Activated T-cell treated with anti-CD3 and anti-CD28 coated beads, Interleukin-2, amount 50 U/mL, for 24 hours (primary cell): Measurements from ENCODE around the gene TPRN.
"Not testable (repeated sequence)": the region's sequence is repeated elsewhere in the genome, so short reads cannot be mapped to it uniquely, and the experiment has no call there.

ENCODE experiments used
- DNase-seq: peaks from one replicate; pipeline ENCODE4 v3.0.0-alpha.2; 2020
- H3K27ac Mint-ChIP-seq: 2 replicates; pipeline ENCODE4 v1.8.0; 2020; ENCODE audit warnings: mild to moderate bottlenecking, mixed read lengths
- H3K27me3 Mint-ChIP-seq: 2 replicates; pipeline ENCODE4 v1.8.0; 2020; ENCODE audit warnings: mixed read lengths
- H3K36me3 Mint-ChIP-seq: 2 replicates; pipeline ENCODE4 v1.8.0; 2020; ENCODE audit warnings: low read depth, mixed read lengths
- H3K4me1 Mint-ChIP-seq: 2 replicates; pipeline ENCODE4 v1.8.0; 2020; ENCODE audit warnings: low read depth, mixed read lengths
- H3K4me3 Mint-ChIP-seq: 2 replicates; pipeline ENCODE4 v1.8.0; 2020; ENCODE audit warnings: mild to moderate bottlenecking, moderate library complexity, mixed read lengths
- H3K9me3 Mint-ChIP-seq: 2 replicates; pipeline ENCODE4 v1.8.0; 2020; ENCODE audit warnings: mixed read lengths

Gene TPRN

DNA sequence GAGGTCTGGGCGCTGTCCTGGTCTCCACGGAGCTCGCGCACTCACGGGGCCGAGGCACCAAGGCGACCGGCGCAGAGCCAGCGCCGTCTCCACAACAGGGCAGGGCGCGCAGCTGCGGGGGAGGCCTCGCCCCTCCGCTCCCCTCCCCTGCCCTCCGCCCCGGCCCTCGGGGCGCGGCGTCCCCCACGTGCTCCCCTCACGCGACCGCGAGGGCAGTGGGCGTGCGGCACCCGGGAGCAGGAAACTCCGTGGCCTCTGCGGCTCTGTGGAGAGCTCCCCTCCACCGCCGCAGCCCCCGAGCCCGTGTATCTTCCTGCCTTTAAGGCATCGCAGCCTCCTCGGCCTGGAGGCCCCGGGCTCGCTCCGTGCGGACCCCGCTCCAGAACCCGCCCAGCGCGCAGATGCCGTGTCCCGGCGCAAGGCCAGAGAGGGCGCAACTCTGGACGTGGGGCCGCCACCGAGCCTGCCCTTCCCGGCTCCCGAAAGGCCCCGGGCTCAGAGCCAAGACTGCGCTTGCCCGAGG is 39.8 kb upstream of the TPRN start:
- peak overlapping the region; percentile 77 for H3K27ac Mint-ChIP-seq
- H3K9me3 Mint-ChIP-seq, result no peaks in the 10 kb centered on the region
- peak overlapping the region; percentile 86 for H3K4me3 Mint-ChIP-seq
- H3K4me1 Mint-ChIP-seq, result peaks cover 41% of the 10 kb centered on the region
- peaks cover 36% of the 10 kb centered on the region for H3K36me3 Mint-ChIP-seq
- no peak for DNase-seq
- H3K27me3 Mint-ChIP-seq, result peaks cover 2% of the 10 kb centered on the region

DNA sequence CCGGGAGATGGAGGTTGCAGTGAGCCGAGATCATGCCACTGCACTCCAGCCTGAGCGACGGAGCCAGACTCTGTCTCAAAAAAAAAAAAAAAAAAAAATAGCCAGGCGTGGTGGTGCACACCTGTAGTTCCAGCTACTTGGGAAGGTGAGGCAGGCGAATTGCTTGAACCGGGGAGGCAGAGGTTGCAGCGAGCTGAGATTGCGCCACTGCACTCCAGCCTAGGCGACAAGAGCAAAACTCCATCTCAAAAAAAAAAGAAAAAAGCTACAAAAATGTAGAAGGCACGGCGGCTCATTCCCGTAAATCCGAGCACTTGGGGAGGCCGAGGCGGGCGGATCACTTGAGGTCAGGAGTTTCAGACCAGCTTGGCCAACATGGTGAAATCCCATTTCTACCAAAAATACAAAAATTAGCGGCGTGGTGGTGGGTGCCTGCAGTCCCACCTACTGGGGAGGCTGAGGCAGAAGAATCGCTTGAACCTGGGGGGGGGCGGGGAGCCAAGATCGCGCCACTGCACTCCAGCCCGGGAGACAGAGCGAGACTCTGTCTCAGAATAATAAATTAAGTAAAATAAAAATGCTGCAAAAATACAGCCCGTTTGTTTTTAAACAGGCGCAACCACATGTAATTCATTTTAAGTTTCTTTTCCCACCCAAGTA is 39.1 kb upstream of the TPRN start:
- not testable (repeated sequence) for DNase-seq, H3K9me3 Mint-ChIP-seq, H3K27me3 Mint-ChIP-seq
- H3K36me3 Mint-ChIP-seq, result peaks cover 36% of the 10 kb centered on the region
- peak overlapping the region; percentile 77 for H3K27ac Mint-ChIP-seq
- peak overlapping the region; percentile 86 for H3K4me3 Mint-ChIP-seq
- H3K4me1 Mint-ChIP-seq, result peaks cover 41% of the 10 kb centered on the region

DNA sequence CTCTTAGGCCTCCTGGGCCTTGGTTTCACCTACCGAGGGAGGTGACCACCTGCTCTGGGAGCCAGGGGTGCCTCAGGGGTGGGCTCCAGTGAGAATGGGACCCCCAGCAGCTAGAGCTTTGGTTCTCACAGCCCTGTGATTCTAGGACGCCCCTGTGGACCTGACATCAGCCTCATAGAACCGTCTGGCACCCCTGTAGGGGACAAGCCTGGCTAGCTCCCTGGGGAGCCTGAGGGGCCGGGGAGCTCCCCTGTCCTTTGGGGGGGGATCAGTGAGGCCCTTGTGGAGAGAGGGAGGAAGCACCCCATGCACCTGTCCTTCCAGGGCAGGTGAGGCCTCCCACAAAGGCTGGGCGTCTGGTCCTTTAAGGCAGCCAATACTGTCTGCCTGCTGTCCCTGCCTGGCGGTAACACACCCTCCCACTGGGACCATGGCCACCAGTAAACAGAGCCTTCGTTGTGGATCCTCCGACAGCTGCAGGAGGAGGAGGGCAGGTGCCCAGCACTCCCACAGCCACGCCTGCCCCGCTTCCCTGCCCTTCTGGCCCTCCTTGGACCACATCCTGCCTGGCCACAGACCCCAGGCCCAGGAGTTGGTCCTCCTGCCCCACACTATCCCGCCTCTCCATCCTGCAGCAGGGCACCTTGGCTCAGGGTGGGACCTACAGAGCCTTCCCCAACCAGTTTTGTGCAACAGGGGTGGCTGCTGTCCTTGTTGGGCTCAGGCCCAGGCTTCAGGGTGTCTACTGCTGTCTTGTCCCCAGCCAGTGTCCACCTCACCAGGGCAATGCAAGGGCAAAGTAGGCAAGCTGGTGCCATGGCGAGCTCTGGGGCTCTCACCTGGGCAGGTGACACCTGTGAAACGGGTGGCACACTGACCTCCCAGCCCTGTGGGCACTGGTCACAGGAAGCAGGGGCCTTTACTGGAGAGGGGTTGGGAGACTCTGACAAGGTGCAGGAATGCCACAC is 37.5 kb upstream of the TPRN start:
- Mint-ChIP-seq H3K4me3 (peak overlapping the region; percentile 86), H3K4me1 (peaks cover 34% of the 10 kb centered on the region), H3K9me3 (no peaks in the 10 kb centered on the region), H3K27me3 (peaks cover 9% of the 10 kb centered on the region), H3K27ac (no peak overlapping the region), H3K36me3 (peaks cover 23% of the 10 kb centered on the region)
- no peak for DNase-seq

DNA sequence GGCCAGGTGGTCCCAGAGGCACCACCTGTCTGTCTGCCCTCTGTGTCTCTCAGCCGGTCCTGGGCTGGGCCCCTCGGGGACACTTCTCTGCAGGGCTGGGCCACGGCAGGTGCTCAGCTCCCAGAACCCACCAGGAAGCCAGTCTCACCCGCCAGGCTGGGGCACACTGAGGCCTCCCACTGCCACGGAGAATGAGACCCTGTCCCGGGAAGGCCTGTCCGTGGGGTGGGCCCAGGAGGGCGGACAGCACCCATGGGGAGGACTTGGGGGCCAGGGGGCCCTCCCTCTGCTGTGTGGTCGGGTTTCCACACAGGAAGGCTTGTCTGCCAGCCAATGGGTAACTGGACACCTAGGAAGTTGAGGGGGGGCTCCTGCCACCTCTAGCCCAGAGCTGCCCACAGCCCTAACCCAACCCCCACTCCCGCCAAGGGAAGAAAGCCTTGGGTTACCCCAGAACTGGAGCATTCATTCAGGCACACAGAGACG is 36.4 kb upstream of the TPRN start:
- Mint-ChIP-seq H3K36me3 (peaks cover 12% of the 10 kb centered on the region), H3K27me3 (peaks cover 9% of the 10 kb centered on the region), H3K4me1 (peaks cover 23% of the 10 kb centered on the region), H3K9me3 (no peaks in the 10 kb centered on the region), H3K4me3 (no peak overlapping the region), H3K27ac (peak overlapping the region; percentile 11)
- no peak for DNase-seq

DNA sequence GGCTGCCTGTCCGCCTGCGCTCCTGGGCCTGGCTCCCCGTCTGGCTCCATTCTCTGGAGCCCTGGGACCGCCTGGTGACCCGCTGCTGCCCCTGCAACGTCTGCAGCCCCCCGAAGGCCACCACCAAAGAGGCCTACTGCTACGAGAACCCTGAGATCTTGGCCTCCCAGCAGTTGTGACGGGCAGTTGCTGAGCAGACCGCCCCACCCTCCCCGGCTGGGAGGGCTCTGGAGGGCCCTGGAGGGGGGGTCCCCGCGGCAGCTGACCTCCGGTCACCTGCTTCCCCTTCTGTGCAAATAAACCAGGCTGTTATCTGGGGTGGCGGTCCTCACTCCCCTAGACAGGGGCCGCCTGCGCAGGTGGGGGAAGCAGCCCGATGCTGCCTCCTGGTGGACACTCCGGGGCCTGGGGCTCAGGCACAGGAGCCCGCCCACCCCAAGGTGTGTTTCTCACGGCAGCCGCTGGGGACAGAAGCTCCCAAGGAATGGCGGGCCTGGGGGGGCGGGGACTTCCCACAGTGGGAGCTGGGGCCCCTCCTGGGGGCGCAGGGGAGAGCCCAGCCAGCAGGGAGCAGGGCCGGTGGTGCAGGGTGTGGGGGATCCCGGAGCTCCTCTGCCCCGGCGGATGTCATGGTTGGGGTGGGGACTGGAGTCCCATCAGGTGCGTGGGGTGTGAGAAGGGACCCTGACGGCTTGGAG is 35.8 kb upstream of the TPRN start:
- H3K27ac Mint-ChIP-seq, result peak overlapping the region; percentile 11
- DNase-seq, result peak; percentile 95
- peaks cover 12% of the 10 kb centered on the region for H3K27me3 Mint-ChIP-seq
- no peak overlapping the region for H3K4me3 Mint-ChIP-seq
- no peaks in the 10 kb centered on the region for H3K9me3 Mint-ChIP-seq
- H3K4me1 Mint-ChIP-seq, result peaks cover 22% of the 10 kb centered on the region
- H3K36me3 Mint-ChIP-seq, result peaks cover 9% of the 10 kb centered on the region

DNA sequence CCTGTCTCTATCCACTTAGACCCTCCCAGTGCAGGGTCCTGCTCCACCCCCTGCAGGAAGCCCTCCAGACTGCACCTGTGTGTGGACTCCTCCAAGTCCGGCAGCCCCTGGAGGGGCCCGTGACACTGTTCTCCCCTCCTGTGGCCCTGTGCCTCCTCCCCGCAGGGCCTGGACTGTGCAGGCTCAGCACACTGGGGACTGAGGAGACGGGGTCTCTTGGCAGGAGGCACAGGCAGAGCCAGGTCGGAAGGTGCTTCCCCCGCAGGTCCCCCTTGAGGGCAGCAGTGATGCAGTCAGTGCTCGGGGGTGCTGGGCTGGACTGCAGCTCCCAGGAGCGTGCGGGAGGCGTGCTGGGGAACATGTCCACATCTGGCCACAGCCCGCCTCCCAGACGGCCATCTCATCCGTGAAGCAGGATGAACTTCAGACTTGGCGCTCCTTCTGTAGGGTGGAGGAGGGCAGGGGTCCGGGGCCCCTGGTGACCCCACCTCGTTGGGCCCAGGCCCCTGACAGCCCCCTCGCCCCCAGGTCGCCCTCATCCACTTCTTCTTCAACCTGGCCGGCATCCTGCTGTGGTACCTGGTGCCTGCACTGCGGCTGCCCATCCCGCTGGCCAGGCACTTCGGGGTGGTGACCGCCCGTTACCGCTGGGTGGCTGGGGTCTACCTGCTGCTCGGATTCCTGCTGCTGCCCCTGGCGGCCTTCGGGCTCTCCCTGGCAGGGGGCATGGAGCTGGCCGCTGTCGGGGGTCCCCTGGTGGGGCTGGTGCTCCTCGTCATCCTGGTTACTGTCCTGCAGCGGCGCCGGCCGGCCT is 35.1 kb upstream of the TPRN start:
- Mint-ChIP-seq H3K4me3 (no peak overlapping the region), H3K27me3 (peaks cover 9% of the 10 kb centered on the region), H3K4me1 (peaks cover 20% of the 10 kb centered on the region), H3K36me3 (peaks cover 6% of the 10 kb centered on the region), H3K9me3 (no peaks in the 10 kb centered on the region), H3K27ac (no peak overlapping the region)
- DNase-seq, result no peak

DNA sequence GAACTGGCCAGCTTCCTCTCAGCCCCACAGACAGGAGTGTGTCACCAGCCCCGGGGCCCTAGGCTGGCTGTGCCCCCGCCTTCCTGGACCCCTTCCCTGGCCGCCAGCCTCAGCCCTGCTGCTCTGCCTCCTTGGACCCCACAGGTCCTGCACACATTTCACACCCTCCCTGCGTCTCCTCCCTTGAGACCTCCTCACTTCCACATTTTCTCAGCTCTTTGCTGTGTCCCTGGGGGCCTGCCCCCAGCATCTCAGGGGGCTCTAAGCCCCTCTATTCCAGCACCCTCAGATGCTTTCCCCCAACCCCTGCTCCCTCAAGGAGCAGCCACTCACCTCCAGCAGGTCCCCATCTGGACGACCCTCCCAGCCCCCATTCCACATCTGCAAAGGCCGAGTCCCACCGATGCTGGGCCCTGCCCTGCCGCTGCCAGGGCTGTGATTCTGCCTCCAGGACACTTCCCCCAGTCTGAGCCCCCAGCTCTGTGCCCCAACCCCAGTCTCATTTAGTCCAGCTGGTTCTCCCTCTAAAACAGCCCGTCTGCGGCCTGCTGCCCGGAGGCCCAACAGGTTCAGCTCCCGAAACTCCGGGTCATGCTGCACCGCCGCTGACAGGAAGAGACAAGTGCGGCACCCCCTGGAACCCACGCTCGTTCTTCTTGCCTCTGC is 34.4 kb upstream of the TPRN start:
- Mint-ChIP-seq H3K4me1 (peaks cover 20% of the 10 kb centered on the region), H3K27ac (no peak overlapping the region), H3K4me3 (no peak overlapping the region)

DNA sequence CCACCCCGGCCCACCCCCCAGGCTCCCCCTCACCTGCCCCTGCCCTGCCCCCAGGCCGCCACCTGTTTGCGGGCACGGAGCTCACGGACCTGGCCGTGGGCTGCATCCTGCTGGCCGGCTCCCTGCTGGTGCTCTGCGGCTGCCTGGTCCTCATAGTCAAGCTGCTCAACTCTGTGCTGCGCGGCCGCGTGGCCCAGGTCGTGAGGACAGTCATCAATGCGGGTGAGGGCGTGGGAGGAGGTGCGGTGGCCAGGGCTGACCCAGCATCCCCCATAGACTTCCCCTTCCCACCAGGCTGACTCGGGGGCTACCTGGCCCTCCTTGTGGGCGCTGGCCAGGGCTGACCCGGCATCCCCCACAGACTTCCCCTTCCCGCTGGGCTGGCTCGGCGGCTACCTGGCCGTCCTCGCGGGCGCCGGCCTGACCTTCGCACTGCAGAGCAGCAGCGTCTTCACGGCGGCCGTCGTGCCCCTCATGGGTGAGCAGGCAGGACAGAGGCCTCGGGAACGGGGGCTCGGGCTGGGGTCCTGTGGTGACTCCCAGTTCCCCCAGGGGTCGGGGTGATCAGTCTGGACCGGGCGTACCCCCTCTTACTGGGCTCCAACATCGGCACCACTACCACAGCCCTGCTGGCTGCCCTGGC is 33.6 kb upstream of the TPRN start:
- Mint-ChIP-seq H3K36me3 (peaks cover 6% of the 10 kb centered on the region), H3K27me3 (peaks cover 14% of the 10 kb centered on the region), H3K27ac (no peak overlapping the region), H3K9me3 (no peaks in the 10 kb centered on the region), H3K4me1 (peaks cover 15% of the 10 kb centered on the region), H3K4me3 (no peak overlapping the region)
- DNase-seq, result no peak

More for the DNA sequence above, 34.4 kb upstream of the TPRN start:
- Mint-ChIP-seq H3K9me3 (no peaks in the 10 kb centered on the region), H3K36me3 (peaks cover 6% of the 10 kb centered on the region), H3K27me3 (peaks cover 9% of the 10 kb centered on the region)
- DNase-seq, result no peak

DNA sequence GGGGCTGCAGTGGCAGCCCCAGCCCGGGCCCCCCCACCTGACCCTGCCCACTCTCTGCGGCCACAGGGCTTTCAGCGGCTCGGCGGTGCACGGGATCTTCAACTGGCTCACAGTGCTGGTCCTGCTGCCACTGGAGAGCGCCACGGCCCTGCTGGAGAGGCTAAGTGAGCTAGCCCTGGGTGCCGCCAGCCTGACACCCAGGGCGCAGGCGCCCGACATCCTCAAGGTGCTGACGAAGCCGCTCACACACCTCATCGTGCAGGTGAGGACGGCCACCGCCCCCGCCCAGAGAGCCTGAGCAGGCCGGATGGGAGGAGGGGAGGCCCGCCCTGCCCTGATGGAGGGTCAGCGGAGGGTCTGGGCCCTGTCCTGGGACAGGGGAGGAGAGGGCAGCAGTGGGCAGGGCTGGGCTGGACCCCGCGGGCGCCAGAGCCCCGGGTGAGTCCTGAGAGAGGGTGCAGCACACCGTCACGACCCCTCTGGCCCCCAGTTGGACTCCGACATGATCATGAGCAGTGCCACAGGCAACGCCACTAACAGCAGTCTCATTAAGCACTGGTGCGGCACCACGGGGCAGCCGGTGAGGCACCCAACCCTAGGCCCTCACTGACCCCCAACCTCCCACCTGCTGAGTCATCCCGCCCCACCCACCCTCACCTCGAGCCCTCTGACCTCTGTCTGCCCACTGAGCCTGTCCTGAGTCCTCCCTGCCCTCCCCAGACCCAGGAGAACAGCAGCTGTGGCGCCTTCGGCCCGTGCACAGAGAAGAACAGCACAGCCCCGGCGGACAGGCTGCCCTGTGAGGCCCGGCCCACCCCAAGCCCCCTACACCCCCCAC is 32.8 kb upstream of the TPRN start:
- H3K4me1 Mint-ChIP-seq, result peaks cover 9% of the 10 kb centered on the region
- peaks cover 20% of the 10 kb centered on the region for H3K27me3 Mint-ChIP-seq
- no peaks in the 10 kb centered on the region for H3K9me3 Mint-ChIP-seq
- DNase-seq, result no peak
- H3K4me3 Mint-ChIP-seq, result no peak overlapping the region
- H3K36me3 Mint-ChIP-seq, result no peaks in the 10 kb centered on the region
- H3K27ac Mint-ChIP-seq, result no peak overlapping the region

DNA sequence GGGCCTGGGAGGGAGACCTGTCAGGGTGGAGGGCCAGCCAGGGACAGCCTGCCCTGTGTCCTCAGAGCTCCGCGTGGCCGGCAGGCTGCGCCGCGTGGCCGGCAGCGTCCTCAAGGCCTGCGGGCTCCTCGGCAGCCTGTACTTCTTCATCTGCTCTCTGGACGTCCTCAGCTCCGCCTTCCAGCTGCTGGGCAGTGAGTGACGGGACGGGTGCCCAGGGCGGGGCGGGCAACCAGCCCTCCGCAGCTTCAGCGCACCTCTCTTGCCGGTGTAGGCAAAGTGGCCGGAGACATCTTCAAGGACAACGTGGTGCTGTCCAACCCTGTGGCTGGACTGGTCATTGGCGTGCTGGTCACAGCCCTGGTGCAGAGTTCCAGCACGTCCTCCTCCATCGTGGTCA is 32.0 kb upstream of the TPRN start:
- H3K4me1 Mint-ChIP-seq, result peaks cover 9% of the 10 kb centered on the region
- H3K27me3 Mint-ChIP-seq, result peaks cover 22% of the 10 kb centered on the region
- DNase-seq, result no peak
- H3K4me3 Mint-ChIP-seq, result no peak overlapping the region
- H3K9me3 Mint-ChIP-seq, result no peaks in the 10 kb centered on the region
- H3K36me3 Mint-ChIP-seq, result no peaks in the 10 kb centered on the region
- no peak overlapping the region for H3K27ac Mint-ChIP-seq

DNA sequence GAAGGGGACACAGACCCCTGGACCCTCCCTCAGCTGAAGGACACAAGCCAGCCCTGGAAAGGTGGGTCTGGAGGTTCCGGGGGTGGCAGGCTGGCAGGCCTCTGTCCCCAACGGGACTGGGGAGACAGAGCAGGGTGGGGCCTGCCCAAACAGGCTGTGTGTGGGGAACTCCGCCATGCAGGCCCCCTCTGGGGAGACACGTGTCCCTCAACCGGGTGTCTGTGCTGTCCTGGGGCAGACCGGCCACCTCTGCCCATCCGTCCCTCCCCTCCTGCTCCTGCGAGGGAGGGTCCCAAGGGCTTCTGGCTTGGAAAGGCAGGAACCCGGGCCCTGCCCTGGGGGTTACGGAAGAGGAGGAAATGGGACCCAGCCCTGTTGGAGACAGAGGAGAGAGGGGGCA is 31.6 kb upstream of the TPRN start:
- H3K4me1 Mint-ChIP-seq, result peaks cover 7% of the 10 kb centered on the region
- peaks cover 24% of the 10 kb centered on the region for H3K27me3 Mint-ChIP-seq
- H3K27ac Mint-ChIP-seq, result no peak overlapping the region
- H3K4me3 Mint-ChIP-seq, result no peak overlapping the region
- no peaks in the 10 kb centered on the region for H3K36me3 Mint-ChIP-seq
- DNase-seq, result no peak
- no peaks in the 10 kb centered on the region for H3K9me3 Mint-ChIP-seq

DNA sequence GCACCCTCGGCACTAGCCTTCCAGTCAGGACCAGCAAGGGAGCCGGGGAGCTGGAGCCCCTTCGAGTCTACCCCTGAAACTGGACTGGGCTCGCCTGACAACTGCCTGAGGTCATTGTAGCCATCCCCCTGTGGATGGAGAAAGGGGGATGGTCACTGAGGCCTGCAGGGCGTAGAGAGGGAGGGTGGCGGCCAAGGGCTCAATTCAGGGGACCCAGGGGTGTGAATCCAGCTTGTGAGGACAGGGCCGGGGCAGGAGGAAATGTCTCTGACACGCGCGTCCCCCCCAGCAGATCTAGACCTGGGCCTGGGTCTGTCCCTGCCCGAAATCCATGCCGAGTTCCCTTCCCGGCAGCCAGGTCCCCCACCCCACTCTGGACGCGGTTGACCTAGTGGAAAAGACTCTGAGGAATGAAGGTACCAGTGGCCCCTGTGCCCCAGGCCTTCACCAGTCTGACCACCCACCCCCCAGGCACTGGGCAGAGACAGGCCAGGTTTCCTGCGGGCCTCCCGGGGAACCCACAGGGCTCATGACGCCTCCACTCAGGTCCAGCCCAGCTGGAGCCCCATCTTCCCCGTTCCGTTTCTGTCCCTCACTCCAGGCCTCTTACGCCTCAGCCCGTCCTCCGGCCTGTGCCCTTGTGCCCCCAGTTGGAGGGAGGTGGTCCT is 31.0 kb upstream of the TPRN start:
- no peak for DNase-seq
- Mint-ChIP-seq H3K27ac (no peak overlapping the region), H3K4me1 (peaks cover 4% of the 10 kb centered on the region), H3K27me3 (peaks cover 24% of the 10 kb centered on the region), H3K36me3 (no peaks in the 10 kb centered on the region), H3K9me3 (no peaks in the 10 kb centered on the region), H3K4me3 (no peak overlapping the region)
